GM18520 (cell line): ENCODE measurements around the gene CALY.
A peak's percentile ranks its signal among the peaks of the same experiment; 100 is the strongest.

Source experiments
- ATAC-seq: cut with Tn5 transposase; IDR thresholded peaks from one replicate; pipeline ENCODE4 v1.9.1; 2021; ENCODE audit not compliant: unreplicated experiment

The CALY gene

GRCh38 chr10:133292919-133293809 lies 43.5 kb downstream of the CALY start:
- ATAC-seq: no peak

DNA sequence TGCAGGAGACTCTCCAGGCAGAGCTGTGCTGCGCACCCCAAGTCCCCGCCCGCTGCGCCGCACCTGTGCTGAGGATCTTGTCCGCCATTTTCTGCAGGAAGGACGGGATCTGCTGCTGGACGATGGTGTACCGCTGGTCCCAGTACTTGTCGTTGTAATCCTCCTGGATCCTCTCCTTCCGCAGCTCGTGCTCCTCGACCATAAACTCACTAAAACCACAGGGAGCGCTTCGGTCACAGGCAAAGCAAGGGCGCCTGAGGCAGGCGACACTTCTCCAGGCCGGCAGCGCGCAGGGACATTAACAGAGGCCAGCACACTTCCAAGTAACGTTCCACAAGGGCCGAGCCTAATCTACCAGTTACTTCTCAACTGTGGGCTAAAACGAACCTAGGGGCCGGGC lies 46.9 kb downstream of the CALY start:
- ATAC-seq: no peak

DNA sequence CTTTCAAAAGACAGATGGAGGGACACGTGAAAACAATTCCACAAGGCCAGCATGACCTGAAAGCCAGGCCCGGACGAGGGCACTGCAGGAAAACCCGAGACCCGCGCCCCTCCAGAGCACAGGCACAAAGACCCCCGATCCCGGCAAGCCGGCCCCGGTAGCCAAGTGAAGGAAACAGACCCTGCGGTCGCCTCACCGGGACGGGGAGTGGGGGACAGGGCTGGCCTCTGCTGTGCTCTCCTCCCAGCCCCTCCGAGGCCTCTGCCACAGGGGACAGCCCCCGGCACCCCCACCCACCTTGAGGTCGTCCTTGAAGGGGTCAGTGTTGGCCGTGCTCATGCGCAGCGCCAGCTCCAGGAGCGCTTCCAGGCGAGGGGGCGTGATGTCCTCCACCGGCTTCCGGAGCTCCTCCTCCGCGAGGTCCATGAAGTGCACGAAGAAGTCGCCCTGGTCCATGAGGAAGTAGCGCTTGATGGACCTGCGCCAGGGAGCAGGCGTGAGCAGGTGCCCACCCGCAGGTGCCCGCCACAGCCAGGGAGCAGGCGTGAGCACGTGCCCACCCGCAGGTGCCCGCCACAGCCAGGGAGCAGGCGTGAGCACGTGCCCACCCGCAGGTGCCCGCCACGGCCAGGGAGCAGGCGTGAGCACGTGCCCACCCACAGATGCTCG lies 48.7 kb downstream of the CALY start:
- ATAC-seq: no peak

DNA sequence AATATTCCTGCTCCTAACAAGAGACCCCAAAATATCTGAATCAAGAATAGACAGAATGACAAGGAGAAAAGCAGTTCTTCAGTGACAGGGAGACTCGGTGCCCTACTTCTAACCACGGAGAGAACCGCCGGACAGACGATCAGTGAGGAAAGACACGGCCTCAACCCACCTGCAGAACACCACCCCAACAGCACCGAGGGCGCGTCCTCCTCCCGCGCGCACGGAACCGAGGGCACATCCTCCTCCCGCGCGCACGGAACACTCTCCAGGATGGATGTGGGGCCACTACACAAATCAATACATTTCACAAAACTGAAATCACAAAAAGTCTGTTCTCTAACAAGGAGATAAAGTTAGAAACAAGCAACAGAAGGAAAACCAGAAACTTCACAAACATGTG lies 50.3 kb downstream of the CALY start:
- ATAC-seq: no peak

DNA sequence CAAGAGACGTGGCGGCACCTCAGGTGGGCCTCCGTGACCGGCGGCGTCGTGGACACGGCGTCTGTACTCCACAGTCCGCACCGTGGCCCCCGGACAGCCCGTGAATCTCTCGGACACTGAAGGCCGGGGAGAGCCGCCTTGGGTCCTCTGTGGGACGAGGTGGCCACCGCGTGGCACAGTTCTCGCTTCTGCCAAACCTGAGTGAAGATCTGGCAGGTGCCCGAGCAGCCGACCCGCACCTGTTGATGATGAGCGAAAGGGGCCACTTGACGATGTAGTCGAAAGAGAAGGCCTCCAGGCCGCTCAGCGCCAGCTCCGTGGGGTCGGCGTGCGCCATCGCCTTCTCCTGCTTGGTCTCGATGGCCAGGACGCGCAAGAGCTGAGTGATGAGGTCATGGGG lies 51.5 kb downstream of the CALY start:
- ATAC-seq: no peak

DNA sequence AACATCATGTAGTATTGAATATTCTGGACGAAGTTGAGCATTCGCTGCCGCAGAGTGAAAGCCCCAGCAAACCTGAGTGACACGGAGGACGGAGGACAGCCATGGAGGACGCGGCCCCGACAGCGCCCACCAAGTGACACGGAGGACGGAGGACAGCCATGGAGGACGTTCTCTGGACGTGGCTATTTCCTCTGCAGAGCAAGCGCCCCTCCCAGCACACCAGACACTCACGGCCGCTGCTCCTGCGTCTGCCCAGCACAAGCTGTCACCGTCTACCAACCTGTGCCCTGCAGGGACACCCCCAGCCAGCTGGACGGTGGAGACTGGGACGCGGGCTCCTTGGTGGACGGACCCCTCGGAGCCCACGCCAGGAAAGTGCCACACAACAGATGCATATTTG lies 52.8 kb downstream of the CALY start:
- ATAC-seq: no peak

GRCh38 chr10:133282846-133283390 lies 53.8 kb downstream of the CALY start:
- ATAC-seq: no peak

- no peak for ATAC-seq
These were observed 54.9 kb downstream of the CALY start for GRCh38 chr10:133281628-133282372.

- no peak for ATAC-seq
These were observed 55.6 kb downstream of the CALY start for GRCh38 chr10:133281084-133281483.

DNA sequence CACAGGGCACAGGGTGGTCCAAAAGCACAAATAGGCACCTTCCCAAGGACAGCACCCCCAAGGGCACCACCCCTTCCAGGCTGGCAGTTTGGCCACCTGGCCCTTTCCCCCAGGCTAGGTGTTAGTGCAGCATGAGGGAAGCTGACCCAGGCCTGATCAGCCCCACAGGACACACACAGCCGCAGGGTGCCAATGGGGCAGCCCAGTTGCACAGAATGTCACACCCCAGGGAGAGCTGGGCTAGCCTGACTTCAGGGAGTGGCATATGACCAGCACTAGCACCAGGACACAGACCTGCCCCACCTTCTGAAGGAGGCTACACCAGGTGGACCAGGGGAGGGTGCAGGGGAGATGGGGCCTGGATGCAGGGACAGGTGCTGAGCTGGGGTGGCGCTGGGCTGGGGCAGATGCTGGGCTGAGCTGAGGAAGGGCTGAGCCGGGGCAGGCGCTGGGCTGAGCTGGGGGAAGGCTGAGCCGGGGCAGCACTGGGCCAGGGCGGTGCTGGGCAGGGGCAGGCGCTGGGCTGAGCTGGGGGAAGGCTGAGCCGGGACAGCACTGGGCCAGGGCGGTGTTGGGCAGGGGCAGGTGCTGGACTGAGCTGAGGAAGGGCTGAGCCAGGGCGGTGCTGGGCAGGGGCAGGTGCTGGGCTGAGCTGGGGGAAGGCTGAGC lies 56.2 kb downstream of the CALY start:
- no peak for ATAC-seq

DNA sequence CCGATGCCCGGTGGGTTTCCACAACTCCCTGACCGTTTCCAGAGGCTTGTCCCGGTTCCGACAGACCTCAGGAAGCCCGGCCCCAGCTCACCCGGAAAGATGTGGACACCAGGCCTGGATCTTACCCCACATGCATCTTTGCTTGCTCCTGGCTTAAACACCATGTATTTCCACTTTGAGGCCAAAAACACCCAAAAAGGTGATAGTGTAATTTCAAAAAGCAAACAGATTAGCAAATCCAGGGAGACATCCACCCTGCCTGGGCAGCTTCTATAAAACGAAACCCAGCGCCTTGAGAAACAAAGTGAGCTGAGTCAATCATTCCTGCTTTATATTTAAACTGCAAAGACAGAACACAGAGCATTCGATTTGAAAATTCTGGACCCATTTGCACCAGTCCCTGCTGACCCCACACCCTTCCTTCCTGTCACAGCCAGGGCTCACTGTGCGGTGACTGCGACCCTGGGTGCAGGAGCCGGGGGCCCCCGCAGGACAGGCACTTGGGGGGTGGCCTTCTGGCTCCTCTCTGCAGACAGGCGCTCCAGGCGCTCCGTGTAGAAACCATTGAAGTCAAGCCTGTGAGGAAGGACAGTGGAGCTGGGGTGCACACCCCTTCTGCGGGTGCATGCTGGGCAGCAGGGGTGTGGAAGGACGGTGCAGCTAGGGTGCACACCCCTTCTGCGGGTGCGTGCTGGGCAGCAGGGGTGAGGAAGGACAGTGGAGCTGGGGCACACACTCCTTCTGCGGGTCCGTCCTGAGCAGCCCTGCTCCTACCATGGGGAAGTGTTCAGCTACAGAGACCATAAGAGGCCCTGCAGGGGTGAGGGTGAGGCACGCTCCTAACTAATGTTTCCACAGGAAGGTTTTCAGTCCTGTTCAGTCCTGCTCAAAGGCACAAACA lies 57.1 kb downstream of the CALY start:
- no peak for ATAC-seq

- ATAC-seq: peak; percentile 28
These were observed 58.0 kb downstream of the CALY start for GRCh38 chr10:133278577-133279265.

GRCh38 chr10:133277993-133278576 lies 58.6 kb downstream of the CALY start:
- ATAC-seq: no peak

DNA sequence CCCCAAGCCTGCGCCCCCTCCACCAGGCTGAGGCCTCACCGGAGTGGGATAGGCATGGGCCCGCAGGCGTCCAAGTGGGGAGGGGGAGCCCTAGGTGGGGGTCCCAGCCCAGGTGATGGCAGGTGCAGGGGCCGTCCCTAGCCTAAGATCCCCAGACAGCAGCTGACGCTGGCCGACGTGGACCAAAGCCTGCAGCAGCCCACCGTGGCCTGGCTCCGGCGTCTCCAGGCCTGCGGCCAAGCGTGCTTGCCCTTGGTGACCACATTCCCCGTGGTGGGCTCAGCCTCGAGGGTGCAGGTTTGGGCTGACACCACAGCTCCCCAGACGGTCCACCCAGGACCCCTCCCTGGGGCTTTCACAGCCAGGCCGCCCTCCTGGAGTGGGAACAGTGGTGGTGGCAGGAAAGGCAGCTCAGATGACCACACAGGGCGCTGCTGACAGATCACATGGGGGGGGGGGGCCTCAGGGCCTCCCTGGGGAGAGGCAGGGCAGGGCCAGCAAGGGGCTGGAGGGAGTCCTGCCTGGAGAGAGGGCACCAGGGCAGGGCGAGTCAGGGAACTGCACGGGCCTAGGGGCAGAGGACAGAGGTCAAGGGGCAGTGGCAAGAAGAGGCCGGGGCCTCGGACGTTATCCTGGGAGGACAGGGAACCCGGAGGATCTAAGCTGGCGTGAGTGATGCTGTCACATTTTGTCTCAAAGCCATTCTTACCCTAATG lies 59.3 kb downstream of the CALY start:
- ATAC-seq: no peak

GRCh38 chr10:133276435-133277201 lies 60.1 kb downstream of the CALY start, which contains the start of gene ADAM8:
Gene ADAM8, minus strand, starts transcription at chr10:133276868. Its CDS starts 51 bp downstream, at chr10:133276817.
- peak; percentile 32 for ATAC-seq

DNA sequence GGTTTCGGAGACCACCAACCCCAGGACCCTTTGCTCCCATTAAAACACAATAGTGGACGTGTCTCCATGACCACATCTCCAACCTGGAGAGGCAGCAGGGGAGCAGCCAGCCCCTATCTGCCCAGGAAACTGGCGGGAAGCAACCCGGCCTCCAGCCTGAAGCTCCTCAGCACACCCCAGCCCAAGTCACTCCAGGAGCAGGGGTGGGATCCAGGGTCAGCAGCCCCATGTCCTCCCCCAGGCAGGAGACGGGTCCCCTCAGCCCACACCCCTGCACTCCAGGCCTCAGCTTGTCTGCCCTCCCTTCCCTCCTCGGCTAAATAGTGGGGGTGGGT lies 60.6 kb downstream of the CALY start:
- no peak for ATAC-seq

DNA sequence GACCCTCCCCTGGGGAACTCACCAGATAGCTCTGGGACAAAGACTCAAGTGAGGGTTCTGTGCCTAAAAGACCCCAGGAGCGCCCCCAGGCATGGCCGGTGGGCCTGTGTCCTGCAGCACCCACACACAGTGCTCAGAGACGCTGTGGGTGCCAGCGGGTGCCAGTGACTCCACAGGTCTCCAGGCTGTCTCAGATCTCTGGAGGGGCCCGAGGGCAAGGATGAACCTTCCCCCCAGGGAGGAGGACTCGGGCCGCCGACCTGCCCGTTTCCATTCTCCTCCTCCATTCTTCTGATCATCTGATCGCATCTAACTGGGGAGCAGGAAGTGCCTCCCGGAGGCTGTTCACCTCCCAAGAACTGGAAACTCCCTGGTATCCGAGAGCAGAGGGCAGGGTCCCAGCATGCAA lies 61.0 kb downstream of the CALY start:
- ATAC-seq: no peak
